Neural cell (in vitro differentiated cells): ENCODE measurements around the gene BTRC. TPM values are rescaled to one million over a fixed set of nuclear protein-coding genes. Genes with fewer than 3 reads are reported as not detected.

Experiments used
- H2AFZ ChIP-seq: fragments of 200-600, 300-800 bp; sonication (generic), shearing (Covaris generic); 2 replicates; pipeline ENCODE4 v1.6.0; 2014; ENCODE audit warnings: low read depth, mild to moderate bottlenecking, antibody characterized with exemption, low read length, moderate library complexity
- H3F3A ChIP-seq: fragments of 200-600 bp; shearing (Covaris generic); 2 replicates; pipeline ENCODE4 v1.6.1; 2016; ENCODE audit warnings: mild to moderate bottlenecking, moderate library complexity, mixed read lengths, antibody characterized with exemption, low read length; ENCODE audit not compliant: insufficient read depth, poor library complexity, severe bottlenecking
- H3K27ac ChIP-seq: fragments of 200-600, 300-800 bp; sonication (generic), shearing (Covaris generic); 2 replicates; pipeline ENCODE4 v1.5.1; 2014; ENCODE audit warnings: mild to moderate bottlenecking, low read length, moderate library complexity
- H3K27me3 ChIP-seq: fragments of 300-800, 200-600 bp; sonication (generic), shearing (Covaris generic); 2 replicates; pipeline ENCODE4 v1.6.0; 2014; ENCODE audit warnings: mild to moderate bottlenecking, low read depth, low read length, moderate library complexity; ENCODE audit not compliant: insufficient read depth
- H3K36me3 ChIP-seq: fragments of 300-800, 200-600 bp; sonication (generic), shearing (Covaris generic); 2 replicates; pipeline ENCODE4 v1.5.1; 2014; ENCODE audit warnings: mild to moderate bottlenecking, antibody characterized with exemption, low read length, moderate library complexity; ENCODE audit not compliant: insufficient read depth
- H3K4me2 ChIP-seq: fragments of 300-800, 200-600 bp; sonication (generic), shearing (Covaris generic); 2 replicates; pipeline ENCODE4 v1.6.0; 2014; ENCODE audit warnings: mild to moderate bottlenecking, low read length
- H3K4me3 ChIP-seq: fragments of 300-800, 200-600 bp; sonication (generic), shearing (Covaris generic); 2 replicates; pipeline ENCODE4 v1.5.1; 2014; ENCODE audit warnings: mild to moderate bottlenecking, low read length, moderate library complexity
- H3K79me2 ChIP-seq: fragments of 200-600 bp; shearing (Covaris generic); replicated peaks from 2 replicates; pipeline ENCODE4 v1.6.0; 2014; ENCODE audit warnings: mild to moderate bottlenecking, low read length, moderate library complexity; ENCODE audit not compliant: insufficient read depth
- H3K9ac ChIP-seq: fragments of 300-800, 200-600 bp; sonication (generic), shearing (Covaris generic); 2 replicates; pipeline ENCODE4 v1.6.1; 2016; ENCODE audit warnings: mild to moderate bottlenecking, low read length, mixed read lengths
- H3K9me2 ChIP-seq: fragments of 200-600 bp; shearing (Covaris generic); 2 replicates; pipeline ENCODE4 v1.6.1; 2016; ENCODE audit warnings: mild to moderate bottlenecking, low read length, mixed read lengths; ENCODE audit not compliant: insufficient read depth
- H3K9me3 ChIP-seq: fragments of 200-600, 300-800 bp; sonication (generic), shearing (Covaris generic); 2 replicates; pipeline ENCODE4 v1.6.1; 2016; ENCODE audit warnings: mild to moderate bottlenecking, mixed run types, low read length, moderate library complexity, mixed read lengths
- H4K20me1 ChIP-seq: fragments of 200-600 bp; shearing (Covaris generic); 2 replicates; pipeline ENCODE4 v1.6.1; 2016; ENCODE audit warnings: mild to moderate bottlenecking, mixed run types; ENCODE audit not compliant: insufficient read depth
- EP300 ChIP-seq: fragments of 450-650 bp; conservative IDR thresholded peaks from 2 replicates; pipeline ENCODE4 v1.6.1; 2014; ENCODE audit warnings: antibody characterized with exemption, mild to moderate bottlenecking, moderate library complexity; ENCODE audit not compliant: poor library complexity, severe bottlenecking
- EZH2 ChIP-seq: fragments of 200-600, 300-800 bp; shearing (Covaris generic), sonication (generic); IDR thresholded peaks from 2 replicates; pipeline ENCODE4 v1.6.1; 2014; ENCODE audit warnings: antibody characterized with exemption, low read length, borderline replicate concordance, mild to moderate bottlenecking; ENCODE audit not compliant: insufficient read depth, poor library complexity, severe bottlenecking
- MXI1 ChIP-seq: fragments of 450-650 bp; conservative IDR thresholded peaks from 2 replicates; pipeline ENCODE4 v1.6.1; 2014; ENCODE audit warnings: antibody characterized with exemption, mild to moderate bottlenecking; ENCODE audit not compliant: poor library complexity, severe bottlenecking
- POLR2AphosphoS5 ChIP-seq: IDR thresholded peaks from 2 replicates; pipeline ENCODE4 v1.6.1; 2012
- RAD21 ChIP-seq: fragments of 450-650 bp; conservative IDR thresholded peaks from 2 replicates; pipeline ENCODE4 v1.6.1; 2014; ENCODE audit warnings: antibody characterized with exemption, mild to moderate bottlenecking, moderate library complexity
- SMC3 ChIP-seq: fragments of 450-650 bp; conservative IDR thresholded peaks from 2 replicates; pipeline ENCODE4 v1.6.1; 2014; ENCODE audit warnings: antibody characterized with exemption, mild to moderate bottlenecking, moderate library complexity; ENCODE audit not compliant: poor library complexity
- TAF1 ChIP-seq: IDR thresholded peaks from 2 replicates; pipeline ENCODE4 v1.6.1; 2012; ENCODE audit warnings: low read depth
- polyA plus RNA-seq: library from polyadenylated mRNA; depleted of rRNA; stranded (reverse); fragments of >200 nt; gene quantifications from 2 replicates; pipeline ENCODE4 v1.2.3, GENCODE V29; 2014
- TF ChIP-seq, protein P1 (sequence below): fragments of 450-650 bp; IDR thresholded peaks from 2 replicates; pipeline ENCODE4 v1.5.1; 2014; ENCODE audit warnings: antibody characterized with exemption, mild to moderate bottlenecking, moderate library complexity; ENCODE audit not compliant: poor library complexity, severe bottlenecking
- TF ChIP-seq, protein P2 (sequence below): IDR thresholded peaks from 2 replicates; pipeline ENCODE4 v1.6.1; 2012; ENCODE audit warnings: borderline replicate concordance

BTRC gene
- polyA plus RNA-seq, 1 donor from 2014 or later = 32.6 TPM

- no peak overlapping the region for H3K9ac ChIP-seq
- H4K20me1 ChIP-seq = no peaks in the 10 kb centered on the region
- no peaks in the 10 kb centered on the region for H3K36me3 ChIP-seq
- H3K4me3 ChIP-seq = no peak overlapping the region
- no peaks in the 10 kb centered on the region for H3K27me3 ChIP-seq
- H3K9me2 ChIP-seq = no peaks in the 10 kb centered on the region
- peaks cover 28% of the 10 kb centered on the region for H3K79me2 ChIP-seq
- H2AFZ ChIP-seq = no peak overlapping the region
- H3F3A ChIP-seq = no peaks in the 10 kb centered on the region
- no peak overlapping the region for H3K4me2 ChIP-seq
- H3K27ac ChIP-seq = no peak overlapping the region
- TF ChIP-seq, protein P1, sequence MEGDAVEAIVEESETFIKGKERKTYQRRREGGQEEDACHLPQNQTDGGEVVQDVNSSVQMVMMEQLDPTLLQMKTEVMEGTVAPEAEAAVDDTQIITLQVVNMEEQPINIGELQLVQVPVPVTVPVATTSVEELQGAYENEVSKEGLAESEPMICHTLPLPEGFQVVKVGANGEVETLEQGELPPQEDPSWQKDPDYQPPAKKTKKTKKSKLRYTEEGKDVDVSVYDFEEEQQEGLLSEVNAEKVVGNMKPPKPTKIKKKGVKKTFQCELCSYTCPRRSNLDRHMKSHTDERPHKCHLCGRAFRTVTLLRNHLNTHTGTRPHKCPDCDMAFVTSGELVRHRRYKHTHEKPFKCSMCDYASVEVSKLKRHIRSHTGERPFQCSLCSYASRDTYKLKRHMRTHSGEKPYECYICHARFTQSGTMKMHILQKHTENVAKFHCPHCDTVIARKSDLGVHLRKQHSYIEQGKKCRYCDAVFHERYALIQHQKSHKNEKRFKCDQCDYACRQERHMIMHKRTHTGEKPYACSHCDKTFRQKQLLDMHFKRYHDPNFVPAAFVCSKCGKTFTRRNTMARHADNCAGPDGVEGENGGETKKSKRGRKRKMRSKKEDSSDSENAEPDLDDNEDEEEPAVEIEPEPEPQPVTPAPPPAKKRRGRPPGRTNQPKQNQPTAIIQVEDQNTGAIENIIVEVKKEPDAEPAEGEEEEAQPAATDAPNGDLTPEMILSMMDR = no peak
- TF ChIP-seq EP300 (no peak), POLR2AphosphoS5 (no peak), RAD21 (no peak)
- no peaks in the 10 kb centered on the region for H3K9me3 ChIP-seq
These were observed 26.5 kb downstream of the BTRC start for GRCh38 chr10:101380353-101381017.

GRCh38 chr10:101385866-101386658, 32.1 kb downstream of the BTRC start:
- H3K4me2 ChIP-seq = no peak overlapping the region
- H4K20me1 ChIP-seq = no peaks in the 10 kb centered on the region
- no peaks in the 10 kb centered on the region for H3K9me3 ChIP-seq
- peaks cover 15% of the 10 kb centered on the region for H3K79me2 ChIP-seq
- H2AFZ ChIP-seq = no peak overlapping the region
- TF ChIP-seq EZH2 (no peak), TAF1 (no peak), RAD21 (no peak), SMC3 (no peak), POLR2AphosphoS5 (no peak), MXI1 (no peak)
- TF ChIP-seq, protein P1 = no peak
- TF ChIP-seq, protein P2, sequence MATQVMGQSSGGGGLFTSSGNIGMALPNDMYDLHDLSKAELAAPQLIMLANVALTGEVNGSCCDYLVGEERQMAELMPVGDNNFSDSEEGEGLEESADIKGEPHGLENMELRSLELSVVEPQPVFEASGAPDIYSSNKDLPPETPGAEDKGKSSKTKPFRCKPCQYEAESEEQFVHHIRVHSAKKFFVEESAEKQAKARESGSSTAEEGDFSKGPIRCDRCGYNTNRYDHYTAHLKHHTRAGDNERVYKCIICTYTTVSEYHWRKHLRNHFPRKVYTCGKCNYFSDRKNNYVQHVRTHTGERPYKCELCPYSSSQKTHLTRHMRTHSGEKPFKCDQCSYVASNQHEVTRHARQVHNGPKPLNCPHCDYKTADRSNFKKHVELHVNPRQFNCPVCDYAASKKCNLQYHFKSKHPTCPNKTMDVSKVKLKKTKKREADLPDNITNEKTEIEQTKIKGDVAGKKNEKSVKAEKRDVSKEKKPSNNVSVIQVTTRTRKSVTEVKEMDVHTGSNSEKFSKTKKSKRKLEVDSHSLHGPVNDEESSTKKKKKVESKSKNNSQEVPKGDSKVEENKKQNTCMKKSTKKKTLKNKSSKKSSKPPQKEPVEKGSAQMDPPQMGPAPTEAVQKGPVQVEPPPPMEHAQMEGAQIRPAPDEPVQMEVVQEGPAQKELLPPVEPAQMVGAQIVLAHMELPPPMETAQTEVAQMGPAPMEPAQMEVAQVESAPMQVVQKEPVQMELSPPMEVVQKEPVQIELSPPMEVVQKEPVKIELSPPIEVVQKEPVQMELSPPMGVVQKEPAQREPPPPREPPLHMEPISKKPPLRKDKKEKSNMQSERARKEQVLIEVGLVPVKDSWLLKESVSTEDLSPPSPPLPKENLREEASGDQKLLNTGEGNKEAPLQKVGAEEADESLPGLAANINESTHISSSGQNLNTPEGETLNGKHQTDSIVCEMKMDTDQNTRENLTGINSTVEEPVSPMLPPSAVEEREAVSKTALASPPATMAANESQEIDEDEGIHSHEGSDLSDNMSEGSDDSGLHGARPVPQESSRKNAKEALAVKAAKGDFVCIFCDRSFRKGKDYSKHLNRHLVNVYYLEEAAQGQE = no peak
- H3K36me3 ChIP-seq = no peaks in the 10 kb centered on the region
- H3K27ac ChIP-seq = no peak overlapping the region
- no peaks in the 10 kb centered on the region for H3K9me2 ChIP-seq
- H3K4me3 ChIP-seq = no peak overlapping the region
- no peaks in the 10 kb centered on the region for H3F3A ChIP-seq
- no peak overlapping the region for H3K9ac ChIP-seq
- no peaks in the 10 kb centered on the region for H3K27me3 ChIP-seq
